IMR-90 (cell line): Measurements from ENCODE around the gene SNX5. TPM values are rescaled to one million over a fixed set of nuclear protein-coding genes. Genes with fewer than 3 reads are reported as not detected.

Experiments
- ATAC-seq: fragments of 200-7000 bp; cut with Tn5 transposase; 2 replicates; pipeline ENCODE4 v1.9.1; 2020; ENCODE audit warnings: low read depth, mild to moderate bottlenecking, moderate library complexity
- BruUV-seq: library from RNA; stranded (reverse); fragments of 400-500 nt; replicated peaks from 2 replicates; lab custom pipeline; 2021; lab: Mats Ljungman, UMichigan
- CTCF ChIA-PET: fragments of 300-600 bp; formaldehyde crosslinking; extraction: SDS; loops from one replicate; lab custom pipeline; 2021; ENCODE audit warnings: antibody characterized with exemption; lab: Yijun Ruan, JAX
- POLR2A ChIA-PET: fragments of 300-600 bp; sonication (Branson Sonifier 250); formaldehyde crosslinking; loops from one replicate; lab custom pipeline; 2022; ENCODE audit warnings: antibody characterized with exemption; ENCODE audit not compliant: unreplicated experiment; lab: Charles Lee
- DNase-seq: peaks from one replicate; pipeline ENCODE4 v3.0.0; 2013
- H2AFZ ChIP-seq: replicated peaks from 2 replicates; pipeline ENCODE3; 2013; ENCODE audit warnings: low read length, mild to moderate bottlenecking; ENCODE audit not compliant: poor library complexity
- H2AK5ac ChIP-seq: 2 replicates; pipeline ENCODE4 v1.6.1; 2013; ENCODE audit warnings: low read depth, low read length, inconsistent platforms
- H2AK9ac ChIP-seq: replicated peaks from 2 replicates; pipeline ENCODE3; 2013; ENCODE audit warnings: mild to moderate bottlenecking, low read depth, low read length, moderate library complexity; ENCODE audit not compliant: poor library complexity
- H2BK120ac ChIP-seq: 2 replicates; pipeline ENCODE4 v1.6.1; 2013; ENCODE audit warnings: low read depth, low read length, inconsistent platforms
- H2BK15ac ChIP-seq: 3 replicates; pipeline ENCODE4 v1.6.1; 2013; ENCODE audit warnings: low read depth, low read length, inconsistent platforms
- H2BK20ac ChIP-seq: 2 replicates; pipeline ENCODE4 v1.6.1; 2013; ENCODE audit warnings: low read depth, mild to moderate bottlenecking, inconsistent platforms, low read length, moderate library complexity
- H2BK5ac ChIP-seq: 2 replicates; pipeline ENCODE4 v1.6.1; 2013; ENCODE audit warnings: mild to moderate bottlenecking, low read depth, low read length, inconsistent platforms; ENCODE audit not compliant: poor library complexity, severe bottlenecking
- H3K14ac ChIP-seq: replicated peaks from 2 replicates; pipeline ENCODE4 v1.6.1; 2013; ENCODE audit warnings: low read depth, low read length, inconsistent platforms
- H3K18ac ChIP-seq: 2 replicates; pipeline ENCODE4 v1.6.1; 2013; ENCODE audit warnings: low read depth, low read length, control low read depth
- H3K23ac ChIP-seq: 2 replicates; pipeline ENCODE4 v1.6.1; 2013; ENCODE audit warnings: low read depth, low read length, inconsistent platforms
- H3K27ac ChIP-seq: 2 replicates; pipeline ENCODE4 v1.5.1; 2013; ENCODE audit warnings: mild to moderate bottlenecking, control low read depth, low read length; ENCODE audit not compliant: insufficient read depth
- H3K27me3 ChIP-seq: 2 replicates; pipeline ENCODE4 v1.6.1; 2013; ENCODE audit warnings: low read length; ENCODE audit not compliant: control insufficient read depth, insufficient read depth
- H3K36me3 ChIP-seq: 2 replicates; pipeline ENCODE4 v1.6.1; 2013; ENCODE audit warnings: low read length, mixed read lengths; ENCODE audit not compliant: control insufficient read depth, insufficient read depth
- H3K4ac ChIP-seq: 2 replicates; pipeline ENCODE4 v1.6.1; 2013; ENCODE audit warnings: low read depth, low read length, inconsistent platforms
- H3K4me1 ChIP-seq: 2 replicates; pipeline ENCODE4 v1.6.1; 2013; ENCODE audit warnings: low read length, mixed read lengths; ENCODE audit not compliant: control insufficient read depth, insufficient read depth
- H3K4me2 ChIP-seq: 2 replicates; pipeline ENCODE4 v1.6.1; 2013; ENCODE audit warnings: low read depth, mild to moderate bottlenecking, control low read depth, low read length, moderate library complexity
- H3K4me3 ChIP-seq: 2 replicates; pipeline ENCODE4 v1.5.1; 2013; ENCODE audit warnings: low read depth, mild to moderate bottlenecking, control low read depth, low read length, moderate library complexity; ENCODE audit not compliant: insufficient read depth
- H3K56ac ChIP-seq: 2 replicates; pipeline ENCODE4 v1.6.1; 2013; ENCODE audit warnings: low read length, inconsistent platforms; ENCODE audit not compliant: insufficient read depth; ENCODE audit errors: extremely low read depth
- H3K79me1 ChIP-seq, 2 experiments: 2 replicates each; pipeline ENCODE4 v1.6.1; 2013; ENCODE audit warnings: low read length in 2 of 2, inconsistent platforms in 1 of 2, low read depth in 1 of 2
- H3K9ac ChIP-seq: 2 replicates; pipeline ENCODE4 v1.6.1; 2013; ENCODE audit warnings: low read depth, low read length, control low read depth
- H3K9me1 ChIP-seq: 2 replicates; pipeline ENCODE4 v1.6.1; 2013; ENCODE audit warnings: low read length, inconsistent platforms; ENCODE audit not compliant: insufficient read depth
- H3K9me3 ChIP-seq: 2 replicates; pipeline ENCODE4 v1.6.1; 2013; ENCODE audit warnings: low read length; ENCODE audit not compliant: control insufficient read depth, insufficient read depth
- H4K20me1 ChIP-seq: 2 replicates; pipeline ENCODE4 v1.6.1; 2013; ENCODE audit warnings: low read length, inconsistent platforms; ENCODE audit not compliant: insufficient read depth
- H4K5ac ChIP-seq: 2 replicates; pipeline ENCODE4 v1.6.1; 2013; ENCODE audit warnings: mild to moderate bottlenecking, low read depth, low read length, control low read depth
- H4K8ac ChIP-seq, 2 experiments: 2 replicates each; pipeline ENCODE4 v1.6.1; 2013; ENCODE audit warnings: low read depth in 2 of 2, low read length in 2 of 2, control low read depth in 1 of 2, inconsistent platforms in 1 of 2
- H4K91ac ChIP-seq: 2 replicates; pipeline ENCODE4 v1.6.1; 2013; ENCODE audit warnings: low read depth, low read length, inconsistent platforms; ENCODE audit not compliant: insufficient read depth
- CEBPB ChIP-seq: IDR thresholded peaks from 2 replicates; pipeline ENCODE4 v1.6.1; 2012; ENCODE audit warnings: low read depth, low read length, improper control_type of control experiment
- FOS ChIP-seq: fragments of 150-350 bp; IDR thresholded peaks from 2 replicates; pipeline ENCODE4 v1.6.1; 2016; ENCODE audit warnings: low read depth, low read length
- MAFK ChIP-seq: IDR thresholded peaks from 2 replicates; pipeline ENCODE4 v1.6.1; 2012; ENCODE audit warnings: low read depth, low read length, improper control_type of control experiment
- MAZ ChIP-seq: IDR thresholded peaks from 2 replicates; pipeline ENCODE4 v1.6.1; 2012; ENCODE audit warnings: low read depth, mild to moderate bottlenecking, low read length, improper control_type of control experiment, moderate library complexity, borderline replicate concordance
- MXI1 ChIP-seq: IDR thresholded peaks from 2 replicates; pipeline ENCODE4 v1.6.1; 2012; ENCODE audit warnings: low read depth, mild to moderate bottlenecking, low read length, moderate library complexity, borderline replicate concordance
- NFE2L2 ChIP-seq: fragments of 150-350 bp; IDR thresholded peaks from 2 replicates; pipeline ENCODE4 v1.6.1; 2016; ENCODE audit warnings: low read depth, mild to moderate bottlenecking, low read length
- POLR2A ChIP-seq: IDR thresholded peaks from 2 replicates; pipeline ENCODE4 v1.6.1; 2012; ENCODE audit warnings: mild to moderate bottlenecking, low read depth, low read length
- RCOR1 ChIP-seq: IDR thresholded peaks from 2 replicates; pipeline ENCODE4 v1.6.1; 2012; ENCODE audit warnings: mild to moderate bottlenecking, low read length, improper control_type of control experiment; ENCODE audit not compliant: insufficient replicate concordance
- RFX5 ChIP-seq: IDR thresholded peaks from 2 replicates; pipeline ENCODE4 v1.8.0; 2012; ENCODE audit warnings: low read depth, mild to moderate bottlenecking, low read length, moderate library complexity
- WGBS, 2 experiments: methylation state at CpG; one replicate each; pipeline versions ENCODE4 v1.1.5 to v1.1.7; 2013; ENCODE audit warnings: missing lambda C conversion rate in 2 of 2; ENCODE audit not compliant: insufficient read length in 1 of 2; ENCODE audit errors: extremely low coverage in 2 of 2; 5-methylcytosine and 5-hydroxymethylcytosine counted together
- dilution Hi-C: fragments of 300-500 bp; cut with HindIII; formaldehyde crosslinking; loops from one replicate; pipeline ENCODE4 v1.14.3; 2018; ENCODE audit warnings: low sequenced_read_pairs; ENCODE audit not compliant: unreplicated experiment
- in situ Hi-C: fragments of 300-500 bp; cut with MboI; formaldehyde crosslinking; loops from 3 replicates; pipeline ENCODE4 v1.14.3; 2019; ENCODE audit warnings: low sequenced_read_pairs, inconsistent platforms, mixed read lengths
- intact Hi-C: fragments of 100-400 bp; cut with micrococcal nuclease; formaldehyde crosslinking; loops from 2 replicates; pipeline ENCODE4 v1.10.0; 2022
- polyA plus RNA-seq, 3 experiments: library from polyadenylated mRNA; depleted of rRNA; stranded (reverse); fragments of >200 nt; gene quantifications; 2 replicates each; pipeline ENCODE4 v1.2.3, GENCODE V29; 2012; ENCODE audit warnings: low replicate concordance in 1 of 3
- total RNA-seq: library from RNA; depleted of rRNA; stranded (reverse); fragments of >200 nt; gene quantifications from 2 replicates; pipeline ENCODE4 v1.2.3, GENCODE V29; 2012
- TF ChIP-seq, protein P1 (sequence below): fragments of 150-350 bp; IDR thresholded peaks from 2 replicates; pipeline ENCODE4 v1.6.1; 2016; ENCODE audit warnings: low read depth, mild to moderate bottlenecking, low read length, moderate library complexity, borderline replicate concordance
- TF ChIP-seq, protein P2 (sequence below): fragments of 150-350 bp; IDR thresholded peaks from 2 replicates; pipeline ENCODE4 v1.6.1; 2017; ENCODE audit warnings: mild to moderate bottlenecking, antibody characterized with exemption, low read length, low read depth

SNX5 gene
- total and polyA plus RNA-seq, 2 of the 4 experiments (the other 2 are of a cell fraction): 65.4 to 92.8 TPM

DNA sequence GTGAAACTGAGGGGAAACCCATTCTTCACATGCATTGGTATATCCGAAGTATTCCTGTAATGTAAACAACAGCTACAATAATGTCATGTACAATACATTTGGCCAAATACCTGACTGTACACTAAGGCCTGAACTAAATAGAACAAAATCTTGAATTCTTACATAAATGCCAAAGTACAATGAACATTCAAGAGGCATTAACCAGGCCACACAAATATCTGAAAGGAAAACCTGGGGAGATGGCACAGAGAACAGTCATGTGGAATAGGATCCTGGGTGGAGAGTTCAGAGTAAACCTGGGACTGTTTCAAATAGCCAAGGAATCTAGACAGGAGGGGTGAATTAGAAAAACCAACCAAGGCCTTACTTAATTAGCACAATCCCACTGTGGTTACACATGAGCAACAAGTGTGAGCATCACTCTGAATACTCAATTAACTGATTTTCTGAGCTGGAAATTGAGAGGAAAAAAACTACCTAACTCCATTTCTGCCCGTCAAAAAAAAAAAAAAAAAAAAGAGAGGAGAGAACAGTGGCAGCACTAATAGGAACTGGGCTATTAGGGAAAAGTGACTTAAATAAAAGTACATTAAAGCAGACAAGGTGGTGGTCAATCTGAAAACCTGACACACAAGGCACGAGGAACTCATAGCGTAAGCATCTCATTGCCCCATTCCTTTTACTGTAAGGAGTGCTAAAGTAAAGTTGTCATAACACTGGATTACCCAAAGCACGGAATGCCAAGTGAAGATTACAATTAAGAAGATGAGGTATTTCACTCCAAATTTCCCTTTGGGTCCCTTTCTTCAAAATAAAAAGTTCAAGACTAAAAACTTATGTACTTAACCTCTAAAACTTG, 10.9 kb downstream of the SNX5 start (continued):
- TF ChIP-seq, protein P1, sequence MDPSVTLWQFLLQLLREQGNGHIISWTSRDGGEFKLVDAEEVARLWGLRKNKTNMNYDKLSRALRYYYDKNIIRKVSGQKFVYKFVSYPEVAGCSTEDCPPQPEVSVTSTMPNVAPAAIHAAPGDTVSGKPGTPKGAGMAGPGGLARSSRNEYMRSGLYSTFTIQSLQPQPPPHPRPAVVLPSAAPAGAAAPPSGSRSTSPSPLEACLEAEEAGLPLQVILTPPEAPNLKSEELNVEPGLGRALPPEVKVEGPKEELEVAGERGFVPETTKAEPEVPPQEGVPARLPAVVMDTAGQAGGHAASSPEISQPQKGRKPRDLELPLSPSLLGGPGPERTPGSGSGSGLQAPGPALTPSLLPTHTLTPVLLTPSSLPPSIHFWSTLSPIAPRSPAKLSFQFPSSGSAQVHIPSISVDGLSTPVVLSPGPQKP: no peak

DNA sequence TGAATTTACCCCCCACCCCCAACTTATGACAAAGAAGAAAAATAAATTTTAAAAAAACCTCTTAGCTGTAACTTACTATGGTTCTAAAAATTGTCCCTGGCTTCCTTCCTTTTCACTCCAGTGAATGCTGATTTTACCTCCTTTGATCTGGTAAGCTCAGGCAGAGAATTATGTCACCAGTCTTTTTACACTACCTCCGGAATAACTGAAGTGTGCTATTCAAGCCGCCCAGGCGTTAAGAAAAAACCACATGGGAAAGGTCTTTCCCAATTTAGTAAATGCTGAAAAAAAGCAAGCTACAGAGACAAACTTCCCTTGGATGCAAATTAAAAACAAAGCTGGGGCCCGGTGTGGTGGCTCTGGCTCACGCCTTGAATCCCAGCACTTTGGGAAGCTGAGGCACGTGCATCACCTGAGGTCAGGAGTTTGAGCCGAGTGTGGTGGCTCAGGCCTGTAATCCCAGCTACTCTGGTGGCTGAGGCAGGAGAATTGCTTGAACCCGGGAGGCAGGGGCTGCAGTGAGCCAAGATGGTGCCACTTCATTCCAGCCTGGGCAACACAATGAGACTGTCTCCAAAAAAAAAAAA, 12.4 kb downstream of the SNX5 start:
- no peak overlapping the region for H3K4me2 ChIP-seq
- H4K91ac ChIP-seq: no peak overlapping the region
- peaks cover 21% of the 10 kb centered on the region for H3K4me1 ChIP-seq
- H4K20me1 ChIP-seq: peaks cover 78% of the 10 kb centered on the region
- no peak overlapping the region for H3K9ac ChIP-seq
- H3K27me3 ChIP-seq: no peaks in the 10 kb centered on the region
- no TSS peak for BruUV-seq
- no peak overlapping the region for H3K4ac ChIP-seq
- no peak overlapping the region for H2BK20ac ChIP-seq
- no peak overlapping the region for H4K5ac ChIP-seq
- ATAC-seq (no peak), DNase-seq (no peak)
- no peak overlapping the region for H2AK5ac ChIP-seq
- WGBS, 2 experiments: 90% methylated on average over 2 of the region's 8 CpGs; no CpG with 5 or more reads in 1 of the 2 experiments
- ChIA-PET CTCF (interaction anchor here (1.2 kb wide), 1 partner anchor 18 kb away, joined by 3 read pairs; no protein-coding TSS in a partner anchor), POLR2A (interaction anchor here (0.6 kb wide), 2 partner anchors 10 to 57 kb away, joined by 3 to 4 read pairs; no protein-coding TSS in a partner anchor)
- intact Hi-C loops: loop anchor here (5.0 kb wide), 1 partner anchor 321 kb away; no protein-coding TSS in a partner anchor
- peak overlapping the region; percentile 20; the same call in 1 of the 2 replicates for H3K27ac ChIP-seq
- no peak overlapping the region for H4K8ac ChIP-seq
- no peak overlapping the region for H2BK15ac ChIP-seq
- no peak overlapping the region for H3K14ac ChIP-seq
- H3K23ac ChIP-seq: no peak overlapping the region
- peaks cover 19 to 71% of the 10 kb centered on the region in 2 experiments for H3K79me1 ChIP-seq
- no peak overlapping the region for H3K56ac ChIP-seq
- H3K18ac ChIP-seq: no peak overlapping the region
- no peaks in the 10 kb centered on the region for H3K9me3 ChIP-seq
- no peak overlapping the region for H3K4me3 ChIP-seq
- H2BK120ac ChIP-seq: no peak overlapping the region
- in situ Hi-C loops: no loop called here
- H3K9me1 ChIP-seq: peaks cover 16% of the 10 kb centered on the region
- H3K36me3 ChIP-seq: peaks cover 39% of the 10 kb centered on the region
- no peak overlapping the region for H2BK5ac ChIP-seq
- dilution Hi-C loops: no loop called here
- H2AFZ ChIP-seq: no peak overlapping the region
- H2AK9ac ChIP-seq: no peak overlapping the region
- TF ChIP-seq POLR2A (no peak), MAFK (no peak), RCOR1 (no peak), RFX5 (no peak), NFE2L2 (no peak), CEBPB (no peak), FOS (no peak), MAZ (no peak), MXI1 (no peak)
- TF ChIP-seq, protein P2, sequence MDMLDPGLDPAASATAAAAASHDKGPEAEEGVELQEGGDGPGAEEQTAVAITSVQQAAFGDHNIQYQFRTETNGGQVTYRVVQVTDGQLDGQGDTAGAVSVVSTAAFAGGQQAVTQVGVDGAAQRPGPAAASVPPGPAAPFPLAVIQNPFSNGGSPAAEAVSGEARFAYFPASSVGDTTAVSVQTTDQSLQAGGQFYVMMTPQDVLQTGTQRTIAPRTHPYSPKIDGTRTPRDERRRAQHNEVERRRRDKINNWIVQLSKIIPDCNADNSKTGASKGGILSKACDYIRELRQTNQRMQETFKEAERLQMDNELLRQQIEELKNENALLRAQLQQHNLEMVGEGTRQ: no peak
- TF ChIP-seq, protein P1: no peak
